ENCODE results near the gene SMAP2. TPM values are rescaled to one million over a fixed set of nuclear protein-coding genes. Genes with fewer than 3 reads are reported as not detected.

SMAP2 gene
- total RNA-seq, 2 experiments from 2014 or later, result 390 to 391 TPM

GRCh38 chr1:40351124-40351523 lies 22.4 kb upstream of the SMAP2 start:
- no peak for DNase-seq
- Mint-ChIP-seq H3K27ac (no peak overlapping the region), H3K4me1 (ENCODE audit: low read depth) (peaks cover 8% of the 10 kb centered on the region), H3K9me3 (no peaks in the 10 kb centered on the region), H3K4me3 (no peak overlapping the region), H3K36me3 (ENCODE audit: low read depth) (no peaks in the 10 kb centered on the region), H3K27me3 (ENCODE audit: low read depth) (no peaks in the 10 kb centered on the region)
- intact Hi-C loops (cut with micrococcal nuclease), result no loop called here
- CTCF ChIA-PET, result interaction anchor here (0.9 to 1.3 kb wide), 2 partner anchors 9 to 198 kb away, joined by 3 read pairs; no protein-coding TSS in a partner anchor

- Mint-ChIP-seq H3K27ac (no peak overlapping the region), H3K27me3 (ENCODE audit: low read depth) (no peaks in the 10 kb centered on the region), H3K4me1 (ENCODE audit: low read depth) (peaks cover 9% of the 10 kb centered on the region), H3K36me3 (ENCODE audit: low read depth) (no peaks in the 10 kb centered on the region), H3K4me3 (no peak overlapping the region), H3K9me3 (no peaks in the 10 kb centered on the region)
- CTCF ChIA-PET, result interaction anchor here (0.6 to 2.1 kb wide), 6 partner anchors 10 to 208 kb away, joined by 3 to 6 read pairs (median 3); no protein-coding TSS in a partner anchor
- no peak for DNase-seq
- intact Hi-C loops (cut with micrococcal nuclease), result no loop called here
Observed at GRCh38 chr1:40352126-40352525, 21.4 kb upstream of the SMAP2 start.

GRCh38 chr1:40353082-40353481 lies 20.4 kb upstream of the SMAP2 start:
- peaks cover under 1% of the 10 kb centered on the region for H3K9me3 Mint-ChIP-seq
- peaks cover 9% of the 10 kb centered on the region for H3K4me1 Mint-ChIP-seq (ENCODE audit: low read depth)
- CTCF ChIA-PET, result interaction anchor here (1.0 to 2.1 kb wide), 2 partner anchors 14 to 209 kb away, joined by 3 to 6 read pairs; no protein-coding TSS in a partner anchor
- DNase-seq, result no peak
- no peak overlapping the region for H3K27ac Mint-ChIP-seq
- H3K27me3 Mint-ChIP-seq (ENCODE audit: low read depth), result no peaks in the 10 kb centered on the region
- H3K36me3 Mint-ChIP-seq (ENCODE audit: low read depth), result no peaks in the 10 kb centered on the region
- intact Hi-C loops (cut with micrococcal nuclease), result no loop called here
- no peak overlapping the region for H3K4me3 Mint-ChIP-seq

DNA sequence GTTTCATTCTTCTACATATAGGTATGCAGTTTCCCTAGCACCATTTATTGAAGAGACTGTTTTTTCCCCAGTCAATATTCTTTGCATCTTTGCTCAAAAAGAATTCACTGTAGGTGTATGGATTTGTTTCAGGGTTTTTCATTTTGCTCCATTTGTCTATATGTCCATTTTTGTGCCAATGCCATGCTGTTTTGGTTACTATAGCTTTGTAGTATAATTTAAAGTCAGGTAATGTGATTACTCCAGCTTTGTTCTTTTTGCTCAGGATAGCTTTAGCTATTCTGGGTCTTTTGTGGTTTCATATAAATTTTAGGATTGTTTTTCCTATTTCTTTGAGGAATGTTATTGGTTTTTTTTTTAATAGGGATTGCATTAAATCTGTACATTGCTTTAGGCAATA lies 15.9 kb upstream of the SMAP2 start:
- H3K27me3 Mint-ChIP-seq (ENCODE audit: low read depth), result no peaks in the 10 kb centered on the region
- no peak overlapping the region for H3K27ac Mint-ChIP-seq
- CTCF ChIA-PET, result interaction anchor here (1.0 to 1.1 kb wide), 2 partner anchors 19 to 47 kb away, joined by 3 read pairs; no protein-coding TSS in a partner anchor
- DNase-seq, result no peak
- peaks cover 9% of the 10 kb centered on the region for H3K36me3 Mint-ChIP-seq (ENCODE audit: low read depth)
- H3K4me3 Mint-ChIP-seq, result no peak overlapping the region
- intact Hi-C loops (cut with micrococcal nuclease), result no loop called here
- H3K9me3 Mint-ChIP-seq, result peaks cover 10% of the 10 kb centered on the region
- peaks cover 5% of the 10 kb centered on the region for H3K4me1 Mint-ChIP-seq (ENCODE audit: low read depth)

- H3K27me3 Mint-ChIP-seq (ENCODE audit: low read depth), result no peaks in the 10 kb centered on the region
- no peak for DNase-seq
- H3K4me1 Mint-ChIP-seq (ENCODE audit: low read depth), result peaks cover 15% of the 10 kb centered on the region
- no peak overlapping the region for H3K27ac Mint-ChIP-seq
- peaks cover 10% of the 10 kb centered on the region for H3K9me3 Mint-ChIP-seq
- peaks cover 13% of the 10 kb centered on the region for H3K36me3 Mint-ChIP-seq (ENCODE audit: low read depth)
- H3K4me3 Mint-ChIP-seq, result no peak overlapping the region
- intact Hi-C loops (cut with micrococcal nuclease), result no loop called here
- CTCF ChIA-PET, result interaction anchor here (0.5 kb wide), 1 partner anchor 230 kb away, joined by 3 read pairs; no protein-coding TSS in a partner anchor
Observed at GRCh38 chr1:40360631-40361030, 12.9 kb upstream of the SMAP2 start.

DNA sequence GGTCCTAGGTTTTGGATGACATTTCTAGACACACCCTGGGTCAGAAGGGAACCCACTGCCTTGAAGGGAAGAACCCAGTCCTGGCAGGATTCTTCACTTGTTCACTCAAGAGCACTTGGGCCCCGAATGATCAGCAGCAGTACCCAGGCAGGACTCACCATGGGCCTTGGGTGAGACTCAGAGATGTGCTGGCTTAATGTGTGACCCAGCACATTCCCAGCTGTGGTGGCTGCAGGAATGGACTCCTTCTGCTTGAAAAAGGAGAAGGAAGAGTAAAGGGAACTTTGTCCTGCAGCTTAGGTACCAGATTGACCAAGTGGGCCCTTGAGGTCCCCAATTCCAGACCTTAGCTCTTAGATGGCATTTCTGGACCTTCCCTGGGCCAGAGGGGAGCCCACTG lies 12.3 kb upstream of the SMAP2 start:
- no peak overlapping the region for H3K4me3 Mint-ChIP-seq
- no peak for DNase-seq
- H3K4me1 Mint-ChIP-seq (ENCODE audit: low read depth), result peaks cover 15% of the 10 kb centered on the region
- no peaks in the 10 kb centered on the region for H3K27me3 Mint-ChIP-seq (ENCODE audit: low read depth)
- intact Hi-C loops (cut with micrococcal nuclease), result no loop called here
- H3K9me3 Mint-ChIP-seq, result peaks cover 10% of the 10 kb centered on the region
- CTCF ChIA-PET, result no interaction called here
- peaks cover 13% of the 10 kb centered on the region for H3K36me3 Mint-ChIP-seq (ENCODE audit: low read depth)
- H3K27ac Mint-ChIP-seq, result no peak overlapping the region

DNA sequence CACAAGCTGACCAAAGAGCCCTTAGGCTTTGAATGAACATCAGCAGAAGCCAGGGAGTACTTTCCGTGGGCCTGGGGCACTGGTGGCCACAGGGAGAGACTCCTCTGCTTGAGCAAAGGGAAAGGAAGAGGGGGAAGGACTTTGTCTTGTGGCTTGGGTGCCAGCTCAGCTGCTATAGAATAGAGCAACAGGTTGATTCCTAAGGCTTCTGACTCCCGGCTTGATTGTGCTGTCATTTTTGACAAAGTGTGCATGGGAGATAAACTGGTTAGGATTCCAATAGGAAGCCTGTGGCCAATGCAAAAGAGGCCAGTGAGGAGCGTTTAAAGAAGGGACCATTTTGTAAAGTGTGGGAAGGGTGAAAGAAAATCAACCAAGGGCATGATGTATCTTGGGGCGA lies 11.9 kb upstream of the SMAP2 start:
- intact Hi-C loops (cut with micrococcal nuclease), result no loop called here
- no peak for DNase-seq
- CTCF ChIA-PET, result no interaction called here
- Mint-ChIP-seq H3K36me3 (ENCODE audit: low read depth) (peaks cover 13% of the 10 kb centered on the region), H3K27ac (no peak overlapping the region), H3K9me3 (peaks cover 10% of the 10 kb centered on the region), H3K4me1 (ENCODE audit: low read depth) (peaks cover 15% of the 10 kb centered on the region), H3K4me3 (no peak overlapping the region), H3K27me3 (ENCODE audit: low read depth) (no peaks in the 10 kb centered on the region)

DNA sequence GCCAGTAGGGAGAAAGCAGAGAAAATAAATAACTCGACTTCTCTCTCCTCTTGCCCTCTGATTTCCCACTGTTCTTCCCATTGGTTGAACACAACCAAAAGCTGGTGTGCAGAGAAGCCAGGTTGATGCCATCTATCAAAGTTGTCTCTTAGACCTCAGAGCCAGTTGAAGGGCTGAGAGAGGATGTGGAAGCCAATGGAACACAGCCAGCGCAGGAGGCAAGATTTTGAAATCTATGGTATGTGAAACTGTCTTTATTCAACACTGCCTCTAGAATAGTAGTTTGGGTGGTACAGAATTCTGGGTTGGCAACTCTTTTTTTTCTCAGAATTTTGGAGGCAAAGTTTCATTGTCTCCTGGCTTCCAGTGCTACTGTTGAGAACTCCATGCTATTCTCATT lies 11.3 kb upstream of the SMAP2 start:
- peaks cover 14% of the 10 kb centered on the region for H3K4me1 Mint-ChIP-seq (ENCODE audit: low read depth)
- no peaks in the 10 kb centered on the region for H3K27me3 Mint-ChIP-seq (ENCODE audit: low read depth)
- H3K9me3 Mint-ChIP-seq, result peaks cover 10% of the 10 kb centered on the region
- H3K36me3 Mint-ChIP-seq (ENCODE audit: low read depth), result peaks cover 13% of the 10 kb centered on the region
- intact Hi-C loops (cut with micrococcal nuclease), result no loop called here
- no peak overlapping the region for H3K27ac Mint-ChIP-seq
- H3K4me3 Mint-ChIP-seq, result no peak overlapping the region
- CTCF ChIA-PET, result interaction anchor here (1.2 kb wide), 1 partner anchor 16 kb away, joined by 3 read pairs; no protein-coding TSS in a partner anchor
- no peak for DNase-seq

- DNase-seq, result no peak
- Mint-ChIP-seq H3K27me3 (ENCODE audit: low read depth) (no peaks in the 10 kb centered on the region), H3K36me3 (ENCODE audit: low read depth) (peaks cover 13% of the 10 kb centered on the region), H3K4me3 (no peak overlapping the region), H3K4me1 (ENCODE audit: low read depth) (peaks cover 14% of the 10 kb centered on the region), H3K27ac (no peak overlapping the region), H3K9me3 (peaks cover 10% of the 10 kb centered on the region)
- CTCF ChIA-PET, result interaction anchor here (1.2 to 2.8 kb wide), 2 partner anchors 17 to 24 kb away, joined by 3 to 14 read pairs; no protein-coding TSS in a partner anchor
- intact Hi-C loops (cut with micrococcal nuclease), result no loop called here
Observed at GRCh38 chr1:40362699-40363098, 10.8 kb upstream of the SMAP2 start.

GRCh38 chr1:40363721-40364120 lies 9.8 kb upstream of the SMAP2 start:
- Mint-ChIP-seq H3K4me3 (no peak overlapping the region), H3K27ac (peak overlapping the region; percentile 10), H3K4me1 (ENCODE audit: low read depth) (peaks cover 14% of the 10 kb centered on the region), H3K9me3 (peaks cover 6% of the 10 kb centered on the region), H3K27me3 (ENCODE audit: low read depth) (no peaks in the 10 kb centered on the region), H3K36me3 (ENCODE audit: low read depth) (peaks cover 11% of the 10 kb centered on the region)
- intact Hi-C loops (cut with micrococcal nuclease), result no loop called here
- peak; percentile 75 for DNase-seq
- CTCF ChIA-PET, result interaction anchor here (0.8 to 2.8 kb wide), 5 partner anchors 10 to 25 kb away, joined by 3 to 14 read pairs (median 6); partner anchors contain the start of gene SMAP2

GRCh38 chr1:40371707-40372258 lies 1.7 kb upstream of the SMAP2 start:
- H3K27me3 Mint-ChIP-seq (ENCODE audit: low read depth), result no peaks in the 10 kb centered on the region
- intact Hi-C loops (cut with micrococcal nuclease), result loop anchor here (5.0 kb wide), 2 partner anchors 36 to 161 kb away; partner anchors contain the start of gene ZNF684
- H3K4me3 Mint-ChIP-seq, result no peak overlapping the region
- DNase-seq, result no peak
- no peaks in the 10 kb centered on the region for H3K9me3 Mint-ChIP-seq
- peaks cover 23% of the 10 kb centered on the region for H3K36me3 Mint-ChIP-seq (ENCODE audit: low read depth)
- CTCF ChIA-PET, result interaction anchor here (0.9 to 3.0 kb wide), 4 partner anchors 14 to 33 kb away, joined by 4 to 8 read pairs (median 7); no protein-coding TSS in a partner anchor
- H3K4me1 Mint-ChIP-seq (ENCODE audit: low read depth), result peaks cover 29% of the 10 kb centered on the region
- no peak overlapping the region for H3K27ac Mint-ChIP-seq

GRCh38 chr1:40372658-40373322 lies 737 bp upstream of the SMAP2 start:
- H3K4me1 Mint-ChIP-seq (ENCODE audit: low read depth), result peaks cover 39% of the 10 kb centered on the region

More at GRCh38 chr1:40372658-40373322, 737 bp upstream of the SMAP2 start:
- Mint-ChIP-seq H3K9me3 (no peaks in the 10 kb centered on the region), H3K4me3 (peak overlapping the region; percentile 77), H3K27ac (peak overlapping the region; percentile 86), H3K27me3 (ENCODE audit: low read depth) (no peaks in the 10 kb centered on the region), H3K36me3 (ENCODE audit: low read depth) (peaks cover 32% of the 10 kb centered on the region)
- no peak for DNase-seq
- intact Hi-C loops (cut with micrococcal nuclease), result loop anchor here (5.0 kb wide), 2 partner anchors 35 to 160 kb away; partner anchors contain the start of gene ZNF684
- CTCF ChIA-PET, result interaction anchor here (0.7 to 3.0 kb wide), 8 partner anchors 8 to 218 kb away, joined by 3 to 10 read pairs (median 5); no protein-coding TSS in a partner anchor

Data from activated naive CD4-positive, alpha-beta T cell treated with anti-CD3 and anti-CD28 coated beads for 36 hours (primary cell).